Tibial nerve (tissue), 4 donors: Measurements from ENCODE around the gene ZNF837. TPM values are rescaled to one million over a fixed set of nuclear protein-coding genes. Genes with fewer than 3 reads are reported as not detected.

Source experiments
- DNase-seq, 2 donors: peaks; one replicate each; pipeline ENCODE4 v3.0.0-alpha.2; 2019; ENCODE audit warnings: low spot score in 2 of 2
- H3K27ac ChIP-seq, 4 donors: fragments of 200-600 bp; sonication (generic) in 3 of 4; one replicate each; pipeline ENCODE4 v1.5.1; 2017 to 2019; ENCODE audit warnings: mild to moderate bottlenecking in 1 of 4
- H3K27me3 ChIP-seq, 2 donors: fragments of 200-600 bp; sonication (generic) in 1 of 2; one replicate each; pipeline versions ENCODE4 v1.5.1 to v1.6.0; 2017 to 2019
- H3K36me3 ChIP-seq, 3 donors: fragments of 200-600 bp; sonication (generic); one replicate each; pipeline ENCODE4 v1.5.1; 2018 to 2019
- H3K4me1 ChIP-seq, 4 donors: fragments of 200-600 bp; sonication (generic) in 3 of 4; one replicate each; pipeline ENCODE4 v1.5.1; 2017 to 2019
- H3K4me3 ChIP-seq, 4 donors: fragments of 200-600 bp; sonication (generic) in 3 of 4; one replicate each; pipeline ENCODE4 v1.5.1; 2017 to 2019; ENCODE audit warnings: mild to moderate bottlenecking in 1 of 4, moderate library complexity in 1 of 4
- H3K9me3 ChIP-seq, 4 donors: fragments of 200-600 bp; sonication (generic) in 3 of 4; one replicate each; pipeline ENCODE4 v1.5.1; 2017 to 2019
- EP300 ChIP-seq, 2 donors: sonication (generic); formaldehyde crosslinking; IDR thresholded peaks; one replicate each; pipeline ENCODE4 v1.6.1; 2017; ENCODE audit warnings: antibody characterized with exemption in 2 of 2, mild to moderate bottlenecking in 1 of 2
- POLR2A ChIP-seq, 2 donors: fragments of 450-650 bp; IDR thresholded peaks; one replicate each; pipeline ENCODE4 v1.6.1; 2017; ENCODE audit warnings: antibody characterized with exemption in 2 of 2, mild to moderate bottlenecking in 2 of 2, moderate library complexity in 2 of 2
- WGBS, 2 donors: methylation state at CpG; one replicate each; pipeline ENCODE4 v1.1.5; 2018; 5-methylcytosine and 5-hydroxymethylcytosine counted together
- total RNA-seq, 4 donors: library from RNA; depleted of rRNA; stranded (reverse); fragments of >200 nt; gene quantifications; one replicate each; pipeline ENCODE4 v1.1.0, GENCODE V29; 2016
- TF ChIP-seq, protein P1 (sequence below), 5 experiments: fragments of 200-600 bp in 3 of 5; fragments of 450-650 bp in 2 of 5; sonication (generic) in 3 of 5; IDR thresholded peaks; one replicate each; pipeline ENCODE4 v1.5.1; 2016 to 2019; ENCODE audit warnings: antibody characterized with exemption in 5 of 5, mild to moderate bottlenecking in 3 of 5, moderate library complexity in 2 of 5

ZNF837 gene
- total RNA-seq, 4 donors from 2014 or later, result 1.3 to 6.9 (median 2.6) TPM

DNA sequence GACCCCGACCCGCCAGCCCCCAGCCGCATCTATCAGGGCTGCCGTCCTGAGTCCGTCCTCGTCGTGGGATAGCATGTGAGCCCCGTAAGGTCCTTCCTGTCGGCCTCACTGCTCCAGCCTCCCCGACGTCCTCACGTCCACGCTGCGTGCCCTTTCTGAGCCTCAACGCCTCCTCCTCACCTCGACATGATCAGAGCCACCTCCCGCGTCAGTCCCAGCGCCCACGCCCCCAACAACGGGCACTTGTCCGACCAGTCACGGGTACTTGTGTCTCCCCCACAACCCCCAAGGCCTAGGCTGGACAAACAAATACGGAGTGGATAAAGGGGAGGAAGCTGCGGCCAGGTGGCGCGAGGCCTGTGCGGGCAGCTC lies 18.9 kb downstream of the ZNF837 start:
- no peak for TF ChIP-seq POLR2A (IDR thresholded peaks at IDR 0.05)
- peaks cover 0 to 24% (median 9%) of the 10 kb centered on the region in 4 donors for H3K4me1 ChIP-seq
- peak overlapping the region; percentile 80 to 97 (median 94) for H3K27ac ChIP-seq
- 3 to 4% methylated on average over 28 of the region's 28 CpGs for WGBS, 2 donors
- DNase-seq, result no peak
- H3K27me3 ChIP-seq, result peaks cover 0 to 4% of the 10 kb centered on the region in 2 donors
- H3K9me3 ChIP-seq, result no peaks in the 10 kb centered on the region
- H3K36me3 ChIP-seq, result peaks cover 0 to 37% (median 0%) of the 10 kb centered on the region in 3 donors
- H3K4me3 ChIP-seq, result peak overlapping the region; percentile 61 to 84 (median 76)

GRCh38 chr19:58357481-58358145 lies 23.2 kb downstream of the ZNF837 start:
- Histone ChIP-seq H3K27me3 (peaks cover 0 to 18% of the 10 kb centered on the region in 2 donors), H3K4me1 (peaks cover 0 to 28% (median 14%) of the 10 kb centered on the region in 4 donors), H3K27ac (no peak overlapping the region), H3K36me3 (peaks cover 0 to 45% (median 0%) of the 10 kb centered on the region in 3 donors), H3K4me3 (peak overlapping the region in 1 of 4 donors; percentile 41), H3K9me3 (peaks cover 0 to 5% (median 0%) of the 10 kb centered on the region in 4 donors)
- 68 to 76% methylated on average over 18 of the region's 19 CpGs for WGBS, 2 donors
- DNase-seq, result no peak
- TF ChIP-seq POLR2A (IDR thresholded peaks at IDR 0.05), result no peak
- no peak for TF ChIP-seq EP300 (IDR thresholded peaks at IDR 0.05)
- TF ChIP-seq, protein P1, sequence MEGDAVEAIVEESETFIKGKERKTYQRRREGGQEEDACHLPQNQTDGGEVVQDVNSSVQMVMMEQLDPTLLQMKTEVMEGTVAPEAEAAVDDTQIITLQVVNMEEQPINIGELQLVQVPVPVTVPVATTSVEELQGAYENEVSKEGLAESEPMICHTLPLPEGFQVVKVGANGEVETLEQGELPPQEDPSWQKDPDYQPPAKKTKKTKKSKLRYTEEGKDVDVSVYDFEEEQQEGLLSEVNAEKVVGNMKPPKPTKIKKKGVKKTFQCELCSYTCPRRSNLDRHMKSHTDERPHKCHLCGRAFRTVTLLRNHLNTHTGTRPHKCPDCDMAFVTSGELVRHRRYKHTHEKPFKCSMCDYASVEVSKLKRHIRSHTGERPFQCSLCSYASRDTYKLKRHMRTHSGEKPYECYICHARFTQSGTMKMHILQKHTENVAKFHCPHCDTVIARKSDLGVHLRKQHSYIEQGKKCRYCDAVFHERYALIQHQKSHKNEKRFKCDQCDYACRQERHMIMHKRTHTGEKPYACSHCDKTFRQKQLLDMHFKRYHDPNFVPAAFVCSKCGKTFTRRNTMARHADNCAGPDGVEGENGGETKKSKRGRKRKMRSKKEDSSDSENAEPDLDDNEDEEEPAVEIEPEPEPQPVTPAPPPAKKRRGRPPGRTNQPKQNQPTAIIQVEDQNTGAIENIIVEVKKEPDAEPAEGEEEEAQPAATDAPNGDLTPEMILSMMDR (IDR thresholded peaks at IDR 0.05), result no peak

GRCh38 chr19:58356766-58357480 lies 23.9 kb downstream of the ZNF837 start:
- no peak for DNase-seq
- Histone ChIP-seq H3K4me1 (peaks cover 0 to 27% (median 14%) of the 10 kb centered on the region in 4 donors), H3K9me3 (peaks cover 0 to 5% (median 0%) of the 10 kb centered on the region in 4 donors), H3K27me3 (peaks cover 0 to 18% of the 10 kb centered on the region in 2 donors), H3K36me3 (peaks cover 0 to 47% (median 0%) of the 10 kb centered on the region in 3 donors), H3K4me3 (peak overlapping the region in 3 of 4 donors; percentile 16 to 41 (median 28)), H3K27ac (no peak overlapping the region)
- TF ChIP-seq, protein P1 (IDR thresholded peaks at IDR 0.05), result no peak
- TF ChIP-seq EP300 (IDR thresholded peaks at IDR 0.05) (no peak), POLR2A (IDR thresholded peaks at IDR 0.05) (no peak)
- 28 to 47% methylated on average over 41 to 54 of the region's 75 CpGs for WGBS, 2 donors

DNA sequence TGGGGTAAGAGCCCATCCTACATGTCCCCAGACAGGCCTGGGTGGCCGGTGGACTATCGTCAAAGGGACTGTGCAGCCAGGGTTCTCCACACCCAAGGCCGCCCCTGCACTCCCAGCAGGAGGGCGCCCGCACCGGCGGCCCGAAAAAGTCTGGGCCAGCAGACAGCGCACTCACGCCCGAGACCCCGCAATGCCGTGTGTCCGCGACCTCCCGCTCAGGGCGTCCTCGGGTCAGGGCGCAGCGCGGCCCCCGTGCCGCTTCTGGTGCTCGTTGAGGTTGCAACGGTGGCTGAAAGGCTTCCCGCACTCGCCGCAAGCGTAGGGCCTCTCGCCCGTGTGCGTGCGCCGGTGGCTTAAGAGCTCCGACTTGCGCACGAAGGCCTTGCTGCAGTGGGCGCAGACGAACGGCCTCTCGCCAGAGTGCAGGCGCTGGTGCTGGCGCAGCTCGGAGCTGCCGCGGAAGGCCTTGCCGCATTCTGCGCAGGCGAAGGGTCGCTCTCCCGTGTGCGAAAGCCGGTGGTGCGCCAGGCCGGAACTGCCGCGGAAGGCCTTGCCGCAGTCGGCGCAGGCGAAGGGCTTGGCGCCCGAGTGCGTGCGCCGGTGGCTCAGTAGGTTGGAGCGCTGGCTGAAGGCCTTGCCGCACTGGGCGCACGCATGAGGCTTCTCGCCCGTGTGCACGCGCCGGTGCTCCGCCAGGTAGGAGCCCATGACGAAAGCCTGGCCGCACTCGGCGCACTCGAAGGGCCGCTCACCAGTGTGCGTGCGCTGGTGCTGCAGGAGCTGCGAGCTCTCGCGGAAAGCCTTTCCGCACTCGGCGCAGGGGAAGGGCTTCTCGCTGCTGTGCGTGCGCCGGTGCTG lies 24.7 kb downstream of the ZNF837 start:
- no peak for TF ChIP-seq EP300 (IDR thresholded peaks at IDR 0.05)
- TF ChIP-seq, protein P1 (IDR thresholded peaks at IDR 0.05), result no peak
- no peak for TF ChIP-seq POLR2A (IDR thresholded peaks at IDR 0.05)
- peak overlapping the region in 3 of 4 donors; percentile 16 to 41 (median 28) for H3K4me3 ChIP-seq
- peaks cover 0 to 19% (median 9%) of the 10 kb centered on the region in 4 donors for H3K4me1 ChIP-seq
- no peak for DNase-seq
- H3K27ac ChIP-seq, result no peak overlapping the region
- 22 to 30% methylated on average over 34 to 75 of the region's 94 CpGs for WGBS, 2 donors
- H3K27me3 ChIP-seq, result peaks cover 0 to 18% of the 10 kb centered on the region in 2 donors
- H3K9me3 ChIP-seq, result peaks cover 0 to 5% (median 0%) of the 10 kb centered on the region in 4 donors
- H3K36me3 ChIP-seq, result peaks cover 0 to 52% (median 0%) of the 10 kb centered on the region in 3 donors

- Histone ChIP-seq H3K27ac (no peak overlapping the region), H3K4me1 (peaks cover 0 to 27% (median 11%) of the 10 kb centered on the region in 4 donors), H3K27me3 (peaks cover 0 to 18% of the 10 kb centered on the region in 2 donors), H3K9me3 (peaks cover 0 to 5% (median 0%) of the 10 kb centered on the region in 4 donors), H3K4me3 (no peak overlapping the region), H3K36me3 (peaks cover 0 to 60% (median 0%) of the 10 kb centered on the region in 3 donors)
- DNase-seq, result no peak
- WGBS, 2 donors, result 93 to 94% methylated on average over 10 of the region's 10 CpGs
- TF ChIP-seq, protein P1 (IDR thresholded peaks at IDR 0.05), result no peak
- TF ChIP-seq POLR2A (IDR thresholded peaks at IDR 0.05) (no peak), EP300 (IDR thresholded peaks at IDR 0.05) (no peak)
Observed at GRCh38 chr19:58355215-58355796, 25.5 kb downstream of the ZNF837 start.
